Left lobe of liver (tissue), 2 donors: ENCODE results near the gene SH3GL1. TPM values are rescaled to one million over a fixed set of nuclear protein-coding genes. Genes with fewer than 3 reads are reported as not detected.
A peak's percentile ranks its signal among the peaks of the same experiment; 100 is the strongest.

ENCODE experiments used
- ATAC-seq: fragments of 200-7000 bp; cut with Tn5 transposase; one replicate; pipeline ENCODE4 v1.9.1; 2020; ENCODE audit warnings: mild to moderate bottlenecking, moderate library complexity
- DNase-seq: peaks from one replicate; pipeline ENCODE4 v3.0.0-alpha.2; 2020; ENCODE audit warnings: low spot score
- total RNA-seq: library from RNA; stranded (reverse); gene quantifications from one replicate; pipeline ENCODE4 v1.2.1, GENCODE V29; 2021
- donor health status: DM: no; HTN: no; CAD: no; lungs with moderate emphysema.
- donor health status: DM: no; HTN: yes; CAD: no.

Gene SH3GL1
- total RNA-seq, 1 donor from 2014 or later: 30.2 TPM

- DNase-seq: no peak
- ATAC-seq: peak; percentile 43
These were observed 31.7 kb upstream of the SH3GL1 start for GRCh38 chr19:4431808-4432674.

GRCh38 chr19:4431296-4431695, 30.9 kb upstream of the SH3GL1 start:
- ATAC-seq: no peak

GRCh38 chr19:4430760-4431159, 30.4 kb upstream of the SH3GL1 start:
- ATAC-seq (no peak), DNase-seq (no peak)

More at GRCh38 chr19:4431296-4431695, 30.9 kb upstream of the SH3GL1 start:
- DNase-seq: no peak

- DNase-seq: no peak
- ATAC-seq: no peak
These were observed 29.4 kb upstream of the SH3GL1 start for GRCh38 chr19:4429771-4430171.

GRCh38 chr19:4429256-4429655, 28.9 kb upstream of the SH3GL1 start:
- DNase-seq: no peak
- no peak for ATAC-seq

- ATAC-seq: no peak
- DNase-seq: no peak
These were observed 28.1 kb upstream of the SH3GL1 start for GRCh38 chr19:4428326-4428975.

- DNase-seq (no peak), ATAC-seq (no peak)
These were observed 25.2 kb upstream of the SH3GL1 start for GRCh38 chr19:4425537-4425936.

GRCh38 chr19:4423416-4424126, 23.2 kb upstream of the SH3GL1 start:
- ATAC-seq (no peak), DNase-seq (no peak)

GRCh38 chr19:4416268-4416667, 15.9 kb upstream of the SH3GL1 start:
- ATAC-seq: no peak
- no peak for DNase-seq

- ATAC-seq (peak; percentile 14), DNase-seq (no peak)
These were observed 15.0 kb upstream of the SH3GL1 start for GRCh38 chr19:4415352-4415751.

GRCh38 chr19:4414800-4415321, 14.5 kb upstream of the SH3GL1 start:
- ATAC-seq (peak; percentile 60), DNase-seq (no peak)

- ATAC-seq: no peak
- DNase-seq: no peak
These were observed 13.9 kb upstream of the SH3GL1 start for GRCh38 chr19:4414144-4414799.

GRCh38 chr19:4413588-4413987, 13.2 kb upstream of the SH3GL1 start:
- no peak for DNase-seq
- ATAC-seq: no peak

GRCh38 chr19:4409123-4409933, 9.0 kb upstream of the SH3GL1 start:
- ATAC-seq (no peak), DNase-seq (no peak)

GRCh38 chr19:4406626-4407025, 6.3 kb upstream of the SH3GL1 start:
- DNase-seq: no peak
- ATAC-seq: no peak

GRCh38 chr19:4405977-4406376, 5.6 kb upstream of the SH3GL1 start:
- ATAC-seq (no peak), DNase-seq (no peak)

- DNase-seq (peak; percentile 55), ATAC-seq (no peak)
These were observed 2.8 kb upstream of the SH3GL1 start for GRCh38 chr19:4403005-4403761.

- DNase-seq (peak; percentile 100), ATAC-seq (peak; percentile 81)
These were observed 2.0 kb upstream of the SH3GL1 start, which contains the start of gene CHAF1A for GRCh38 chr19:4402171-4403004. Gene CHAF1A (plus strand): TSS chr19:4402640. CDS start chr19:4402763, 123 bp downstream.
